ENCODE measurements around the gene DNMT3A. TPM values are rescaled to one million over a fixed set of nuclear protein-coding genes. Genes with fewer than 3 reads are reported as not detected.
A peak's percentile ranks its signal among the peaks of the same experiment; 100 is the strongest.

DNMT3A gene
- total and polyA plus RNA-seq, 2 experiments from 2014 or later: 47.2 to 80.4 TPM

GRCh38 chr2:25257931-25258846 is 83.5 kb downstream of the DNMT3A start:
- H3F3A ChIP-seq (replicated peaks; ENCODE audit: low read depth): peaks cover 36% of the 10 kb centered on the region
- Mint-ChIP-seq H3K27ac (peak overlapping the region; percentile 91; the same call in 1 of the 2 replicates), H3K9me3 (peaks cover 8% of the 10 kb centered on the region; the same call in 2 of the 3 replicates), H3K27me3 (ENCODE audit: insufficient read depth, low read depth, poor library complexity) (peaks cover 18% of the 10 kb centered on the region), H3K4me3 (peak overlapping the region; percentile 30; the same call in 1 of the 3 replicates), H3K36me3 (ENCODE audit: low read depth) (peaks cover 29% of the 10 kb centered on the region), H3K4me1 (peaks cover 75% of the 10 kb centered on the region)
- ATAC-seq: peak; percentile 23
- peak overlapping the region; percentile 92 for H3K27ac ChIP-seq (ENCODE audit: low read depth)
- peak overlapping the region; percentile 74 for H3K4me2 ChIP-seq
- H3K27me3 ChIP-seq (ENCODE audit: insufficient read depth): no peaks in the 10 kb centered on the region
- peaks cover 78% of the 10 kb centered on the region for H3K4me1 ChIP-seq (ENCODE audit: insufficient read depth)
- H2AFZ ChIP-seq: no peak overlapping the region
- DNase-seq (ENCODE audit: low spot score): peak; percentile 81
- TF ChIP-seq CTCF (conservative IDR thresholded peaks at IDR 0.05; ENCODE audit: low read depth in 2 of 2) (peak; percentile 40 to 56), ZNF331 (CRISPR knock-in tag; IDR thresholded peaks at IDR 0.05; ENCODE audit: low read depth) (no peak)
- no peaks in the 10 kb centered on the region for H3K9me2 ChIP-seq (ENCODE audit: insufficient read depth)
- H3K4me3 ChIP-seq: peak overlapping the region; percentile 42; the same call in 1 of the 2 replicates
- no peaks in the 10 kb centered on the region for H3K36me3 ChIP-seq (ENCODE audit: insufficient read depth)
- H3K79me2 ChIP-seq (replicated peaks; ENCODE audit: insufficient read depth): peaks cover 10% of the 10 kb centered on the region; the same call in 1 of the 2 replicates
- no peaks in the 10 kb centered on the region for H4K20me1 ChIP-seq (replicated peaks; ENCODE audit: insufficient read depth)

- no peaks in the 10 kb centered on the region for H3K36me3 ChIP-seq (ENCODE audit: insufficient read depth)
- H3F3A ChIP-seq (replicated peaks; ENCODE audit: low read depth): peaks cover 39% of the 10 kb centered on the region
- Mint-ChIP-seq H3K36me3 (ENCODE audit: low read depth) (peaks cover 34% of the 10 kb centered on the region), H3K4me1 (peaks cover 72% of the 10 kb centered on the region), H3K27ac (no peak overlapping the region), H3K4me3 (no peak overlapping the region; the same call in 2 of the 3 replicates), H3K27me3 (ENCODE audit: insufficient read depth, low read depth, poor library complexity) (peaks cover 24% of the 10 kb centered on the region), H3K9me3 (peaks cover 10% of the 10 kb centered on the region; the same call in 2 of the 3 replicates)
- no peak overlapping the region for H3K4me3 ChIP-seq
- no peaks in the 10 kb centered on the region for H3K27me3 ChIP-seq (ENCODE audit: insufficient read depth)
- H2AFZ ChIP-seq: no peak overlapping the region
- DNase-seq (ENCODE audit: low spot score) (peak; percentile 58), ATAC-seq (no peak)
- H3K4me2 ChIP-seq: peak overlapping the region; percentile 74
- H3K79me2 ChIP-seq (replicated peaks; ENCODE audit: insufficient read depth): peaks cover 10% of the 10 kb centered on the region; the same call in 1 of the 2 replicates
- TF ChIP-seq NANOG (IDR thresholded peaks at IDR 0.05; ENCODE audit: borderline replicate concordance) (no peak), JUNB (IDR thresholded peaks at IDR 0.05; ENCODE audit: unreplicated experiment) (no peak), ETS1 (IDR thresholded peaks at IDR 0.05) (no peak), POLR2AphosphoS5 (IDR thresholded peaks at IDR 0.05; ENCODE audit: low read depth) (no peak), ZNF114 (CRISPR knock-in tag; IDR thresholded peaks at IDR 0.05) (no peak), CTCF (conservative IDR thresholded peaks at IDR 0.05; ENCODE audit: low read depth in 2 of 2) (no peak), ZNF331 (CRISPR knock-in tag; IDR thresholded peaks at IDR 0.05; ENCODE audit: low read depth) (no peak), EZH2phosphoT487 (IDR thresholded peaks at IDR 0.05; ENCODE audit: unreplicated experiment) (no peak)
- H3K27ac ChIP-seq (ENCODE audit: low read depth): no peak overlapping the region
- H4K20me1 ChIP-seq (replicated peaks; ENCODE audit: insufficient read depth): no peaks in the 10 kb centered on the region
- no peaks in the 10 kb centered on the region for H3K9me2 ChIP-seq (ENCODE audit: insufficient read depth)
- peaks cover 70% of the 10 kb centered on the region for H3K4me1 ChIP-seq (ENCODE audit: insufficient read depth)
These were observed 84.6 kb downstream of the DNMT3A start for GRCh38 chr2:25257032-25257552.

All from GM23338 (cell line).